NOMO-1 treated with DMSO at 0.1 percent for 48 hours (cell line): ENCODE results near the gene PIK3CD.
A peak's percentile ranks its signal among the peaks of the same experiment; 100 is the strongest.
"Not testable (repeated sequence)": the region's sequence is repeated elsewhere in the genome, so short reads cannot be mapped to it uniquely, and the experiment has no call there.

Experiments used
- DNase-seq: peaks from one replicate; lab custom pipeline; 2025; ENCODE audit not compliant: unreplicated experiment; lab: John Stamatoyannopoulos, UW

The PIK3CD gene

GRCh38 chr1:9732123-9732971, 80.8 kb downstream of the PIK3CD start:
- DNase-seq: no peak

GRCh38 chr1:9733160-9733789, 81.7 kb downstream of the PIK3CD start:
- DNase-seq: no peak

- DNase-seq: no peak
Measured at GRCh38 chr1:9735800-9736199, 84.3 kb downstream of the PIK3CD start.

GRCh38 chr1:9736241-9736640, 84.7 kb downstream of the PIK3CD start:
- no peak for DNase-seq

- DNase-seq: no peak
Measured at GRCh38 chr1:9737057-9737456, 85.5 kb downstream of the PIK3CD start.

GRCh38 chr1:9737671-9738070, 86.1 kb downstream of the PIK3CD start:
- DNase-seq: no peak

- DNase-seq: no peak
Measured at GRCh38 chr1:9744106-9744799, 92.7 kb downstream of the PIK3CD start.

GRCh38 chr1:9746211-9746610, 94.7 kb downstream of the PIK3CD start:
- DNase-seq: no peak

GRCh38 chr1:9746651-9747050, 95.1 kb downstream of the PIK3CD start:
- no peak for DNase-seq

- not testable (repeated sequence) for DNase-seq
Measured at GRCh38 chr1:9748391-9748790, 96.9 kb downstream of the PIK3CD start.

- no peak for DNase-seq
Measured at GRCh38 chr1:9749361-9749760, 97.8 kb downstream of the PIK3CD start.

- DNase-seq: no peak
Measured at GRCh38 chr1:9751971-9752370, 100.4 kb downstream of the PIK3CD start.

- no peak for DNase-seq
Measured at GRCh38 chr1:9753121-9753531, 101.6 kb downstream of the PIK3CD start.

GRCh38 chr1:9755441-9755995, 104.0 kb downstream of the PIK3CD start:
- DNase-seq: no peak

- DNase-seq: no peak
Measured at GRCh38 chr1:9758559-9759121, 107.1 kb downstream of the PIK3CD start.

- peak; percentile 33 for DNase-seq
Measured at GRCh38 chr1:9759939-9760338, 108.4 kb downstream of the PIK3CD start.

- no peak for DNase-seq
Measured at GRCh38 chr1:9760824-9761223, 109.3 kb downstream of the PIK3CD start.

GRCh38 chr1:9761855-9762254, 110.3 kb downstream of the PIK3CD start:
- peak; percentile 62 for DNase-seq

- DNase-seq: not testable (repeated sequence)
Measured at GRCh38 chr1:9762446-9762845, 110.9 kb downstream of the PIK3CD start.

- no peak for DNase-seq
Measured at GRCh38 chr1:9763914-9764313, 112.4 kb downstream of the PIK3CD start.

- peak; percentile 59 for DNase-seq
Measured at GRCh38 chr1:9764550-9764949, 113.0 kb downstream of the PIK3CD start.
